HepG2 (cell line): Measurements from ENCODE around the gene DDR1. TPM values are rescaled to one million over a fixed set of nuclear protein-coding genes. Genes with fewer than 3 reads are reported as not detected.
A peak's percentile ranks its signal among the peaks of the same experiment; 100 is the strongest.

Source experiments
- ARNTL ChIP-seq: sonication (generic); formaldehyde crosslinking; IDR thresholded peaks from 2 replicates; pipeline ENCODE4 v1.4.0; 2020; ENCODE audit warnings: mild to moderate bottlenecking, missing genetic modification reagents
- BRCA1 ChIP-seq: sonication (generic); formaldehyde crosslinking; IDR thresholded peaks from 2 replicates; pipeline ENCODE4 v1.4.0; 2020; ENCODE audit warnings: missing genetic modification reagents
- ELF3 ChIP-seq: IDR thresholded peaks from 2 replicates; pipeline ENCODE4 v1.6.1; 2016; ENCODE audit warnings: missing genetic modification reagents, missing compliant biosample characterization
- EP300 ChIP-seq, 3 experiments: sonication (generic) in 1 of 3; formaldehyde crosslinking in 1 of 3; IDR thresholded peaks; 2 replicates each; pipeline versions ENCODE4 v1.5.1 to v1.6.1; 2011 to 2020; ENCODE audit warnings: low read depth in 2 of 3, low read length in 2 of 3, borderline replicate concordance in 1 of 3, improper control_type of control experiment in 1 of 3, mild to moderate bottlenecking in 1 of 3, missing genetic modification reagents in 1 of 3, moderate library complexity in 1 of 3
- FOXM1 ChIP-seq: sonication (generic); formaldehyde crosslinking; IDR thresholded peaks from 2 replicates; pipeline ENCODE4 v1.5.0; 2020; ENCODE audit warnings: missing genetic modification reagents
- GATA4 ChIP-seq: sonication (generic); IDR thresholded peaks from 2 replicates; pipeline ENCODE4 v1.6.1; 2016; ENCODE audit warnings: antibody characterized with exemption, low read depth, borderline replicate concordance
- HMG20A ChIP-seq: IDR thresholded peaks from 2 replicates; pipeline ENCODE4 v1.6.1; 2016; ENCODE audit warnings: borderline replicate concordance
- MTF1 ChIP-seq: sonication (generic); formaldehyde crosslinking; IDR thresholded peaks from 2 replicates; pipeline ENCODE4 v1.5.0; 2020; ENCODE audit warnings: missing genetic modification reagents
- NR2F6 ChIP-seq, 2 experiments: IDR thresholded peaks; 2 replicates each; pipeline ENCODE4 v1.6.1; 2016; ENCODE audit warnings: antibody characterized with exemption in 1 of 2, mild to moderate bottlenecking in 1 of 2
- RARA ChIP-seq: IDR thresholded peaks from 2 replicates; pipeline ENCODE4 v1.6.1; 2016; ENCODE audit warnings: missing genetic modification reagents, missing compliant biosample characterization
- SP140L ChIP-seq: sonication (generic); formaldehyde crosslinking; IDR thresholded peaks from 2 replicates; pipeline ENCODE4 v1.4.0; 2020; ENCODE audit warnings: missing genetic modification reagents, borderline replicate concordance
- TAF15 ChIP-seq: fragments of 200-400 bp; formaldehyde crosslinking; IDR thresholded peaks from one replicate; pipeline ENCODE4 v1.6.1; 2018; ENCODE audit warnings: mild to moderate bottlenecking, low read depth, low read length; ENCODE audit not compliant: poor library complexity, severe bottlenecking
- ZIK1 ChIP-seq: sonication (generic); formaldehyde crosslinking; IDR thresholded peaks from 2 replicates; pipeline ENCODE4 v1.5.0; 2020; ENCODE audit warnings: mild to moderate bottlenecking, low read depth, missing genetic modification reagents, borderline replicate concordance
- ZMYM3 ChIP-seq: sonication (generic); formaldehyde crosslinking; IDR thresholded peaks from 2 replicates; pipeline ENCODE4 v1.5.1; 2020; ENCODE audit warnings: mild to moderate bottlenecking, missing genetic modification reagents
- ZNF10 ChIP-seq: sonication (generic); formaldehyde crosslinking; IDR thresholded peaks from 2 replicates; pipeline ENCODE4 v1.4.0; 2020; ENCODE audit warnings: mild to moderate bottlenecking, low read depth, missing genetic modification reagents, borderline replicate concordance
- ZNF143 ChIP-seq: sonication (generic); formaldehyde crosslinking; IDR thresholded peaks from 2 replicates; pipeline ENCODE4 v1.4.0; 2020; ENCODE audit warnings: missing genetic modification reagents
- ZNF251 ChIP-seq: sonication (generic); formaldehyde crosslinking; IDR thresholded peaks from 2 replicates; pipeline ENCODE4 v1.9.0; 2021; ENCODE audit warnings: mild to moderate bottlenecking, missing genetic modification reagents
- ZNF3 ChIP-seq: IDR thresholded peaks from 2 replicates; pipeline ENCODE4 v1.7.0; 2017; ENCODE audit warnings: inconsistent platforms
- ZNF331 ChIP-seq: sonication (generic); formaldehyde crosslinking; IDR thresholded peaks from 2 replicates; pipeline ENCODE4 v1.4.0; 2020; ENCODE audit warnings: missing genetic modification reagents
- ZNF350 ChIP-seq: sonication (generic); formaldehyde crosslinking; IDR thresholded peaks from 2 replicates; pipeline ENCODE4 v1.4.0; 2020; ENCODE audit warnings: mild to moderate bottlenecking, low read depth, missing genetic modification reagents, borderline replicate concordance
- ZNF543 ChIP-seq: sonication (generic); formaldehyde crosslinking; IDR thresholded peaks from 2 replicates; pipeline ENCODE4 v1.4.0; 2020; ENCODE audit warnings: mild to moderate bottlenecking, missing genetic modification reagents
- ZNF772 ChIP-seq: sonication (generic); formaldehyde crosslinking; IDR thresholded peaks from 2 replicates; pipeline ENCODE4 v1.5.0; 2020; ENCODE audit warnings: mild to moderate bottlenecking, missing genetic modification reagents
- ZNF839 ChIP-seq: sonication (generic); formaldehyde crosslinking; IDR thresholded peaks from 2 replicates; pipeline ENCODE4 v1.4.0; 2020; ENCODE audit warnings: missing genetic modification reagents, mild to moderate bottlenecking, borderline replicate concordance
- polyA plus RNA-seq, 8 experiments: library from polyadenylated mRNA; depleted of rRNA in 3 of 8; stranded (reverse) in 7 of 8; unstranded in 1 of 8; fragments of >200 nt; fragmentation: Illumina TruSeq in 4 of 8; extraction: Trizol in 4 of 8; gene quantifications; 2 replicates each; pipeline versions ENCODE4 v1.2.1 to v1.2.3, GENCODE V29; 2011 to 2016; ENCODE audit warnings: low read depth in 4 of 8, missing spikeins in 1 of 8, mixed read lengths in 1 of 8; ENCODE audit not compliant: insufficient read depth in 1 of 8
- total RNA-seq, 5 experiments: library from RNA; depleted of rRNA; stranded (reverse); fragments of >200 nt; fragmentation: Illumina TruSeq; extraction: Trizol; gene quantifications; 2 replicates each; pipeline ENCODE4 v1.2.3, GENCODE V29; 2016; ENCODE audit warnings: low read depth in 1 of 5
- TF ChIP-seq, protein P1 (sequence below): sonication (generic); formaldehyde crosslinking; IDR thresholded peaks from 2 replicates; pipeline ENCODE4 v1.4.0; 2020; ENCODE audit warnings: missing genetic modification reagents, borderline replicate concordance
- TF ChIP-seq, protein P2 (sequence below): sonication (generic); formaldehyde crosslinking; IDR thresholded peaks from 2 replicates; pipeline ENCODE4 v1.5.1; 2020; ENCODE audit warnings: mild to moderate bottlenecking, missing genetic modification reagents, borderline replicate concordance
- TF ChIP-seq, protein P3 (sequence below): sonication (generic); formaldehyde crosslinking; IDR thresholded peaks from 2 replicates; pipeline ENCODE4 v1.8.0; 2022; ENCODE audit warnings: missing genetic modification reagents, low read depth, mild to moderate bottlenecking, borderline replicate concordance

DDR1 gene
- total and polyA plus RNA-seq, 2 of the 13 experiments (the other 11 are each of a cell fraction or from before 2014, with no cell fraction given) = 16.7 to 20.2 TPM

GRCh38 chr6:30885999-30886896 is 1.9 kb downstream of the DDR1 start (continued):
- TF ChIP-seq, protein P1, sequence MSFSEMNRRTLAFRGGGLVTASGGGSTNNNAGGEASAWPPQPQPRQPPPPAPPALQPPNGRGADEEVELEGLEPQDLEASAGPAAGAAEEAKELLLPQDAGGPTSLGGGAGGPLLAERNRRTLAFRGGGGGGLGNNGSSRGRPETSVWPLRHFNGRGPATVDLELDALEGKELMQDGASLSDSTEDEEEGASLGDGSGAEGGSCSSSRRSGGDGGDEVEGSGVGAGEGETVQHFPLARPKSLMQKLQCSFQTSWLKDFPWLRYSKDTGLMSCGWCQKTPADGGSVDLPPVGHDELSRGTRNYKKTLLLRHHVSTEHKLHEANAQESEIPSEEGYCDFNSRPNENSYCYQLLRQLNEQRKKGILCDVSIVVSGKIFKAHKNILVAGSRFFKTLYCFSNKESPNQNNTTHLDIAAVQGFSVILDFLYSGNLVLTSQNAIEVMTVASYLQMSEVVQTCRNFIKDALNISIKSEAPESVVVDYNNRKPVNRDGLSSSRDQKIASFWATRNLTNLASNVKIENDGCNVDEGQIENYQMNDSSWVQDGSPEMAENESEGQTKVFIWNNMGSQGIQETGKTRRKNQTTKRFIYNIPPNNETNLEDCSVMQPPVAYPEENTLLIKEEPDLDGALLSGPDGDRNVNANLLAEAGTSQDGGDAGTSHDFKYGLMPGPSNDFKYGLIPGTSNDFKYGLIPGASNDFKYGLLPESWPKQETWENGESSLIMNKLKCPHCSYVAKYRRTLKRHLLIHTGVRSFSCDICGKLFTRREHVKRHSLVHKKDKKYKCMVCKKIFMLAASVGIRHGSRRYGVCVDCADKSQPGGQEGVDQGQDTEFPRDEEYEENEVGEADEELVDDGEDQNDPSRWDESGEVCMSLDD (CRISPR knock-in tag) = peak; percentile 98; the same call in 1 of the 2 replicates
- no peak for TF ChIP-seq ZNF251 (CRISPR knock-in tag)
- no peak for TF ChIP-seq SP140L (CRISPR knock-in tag)
- peak; percentile 19; the same call in 1 of the 2 replicates for TF ChIP-seq ZNF350 (CRISPR knock-in tag)
- TF ChIP-seq MTF1 = no peak
- no peak for TF ChIP-seq ZNF839
- 0 out of 2 replicates have a peak, but pooled peaks have one; percentile 7 for TF ChIP-seq ELF3 (CRISPR knock-in tag)
- TF ChIP-seq, protein P2, sequence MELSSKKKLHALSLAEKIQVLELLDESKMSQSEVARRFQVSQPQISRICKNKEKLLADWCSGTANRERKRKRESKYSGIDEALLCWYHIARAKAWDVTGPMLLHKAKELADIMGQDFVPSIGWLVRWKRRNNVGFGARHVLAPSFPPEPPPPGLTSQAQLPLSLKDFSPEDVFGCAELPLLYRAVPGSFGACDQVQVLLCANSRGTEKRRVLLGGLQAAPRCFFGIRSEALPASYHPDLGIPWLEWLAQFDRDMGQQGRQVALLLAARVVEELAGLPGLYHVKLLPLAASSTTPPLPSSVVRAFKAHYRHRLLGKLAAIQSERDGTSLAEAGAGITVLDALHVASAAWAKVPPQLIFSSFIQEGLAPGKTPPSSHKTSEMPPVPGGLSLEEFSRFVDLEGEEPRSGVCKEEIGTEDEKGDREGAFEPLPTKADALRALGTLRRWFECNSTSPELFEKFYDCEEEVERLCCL (CRISPR knock-in tag) = no peak
- no peak for TF ChIP-seq NR2F6 (IDR thresholded peaks at IDR 0.05)
- 0 out of 2 replicates have a peak, but pooled peaks have one; percentile 12 for TF ChIP-seq NR2F6 (CRISPR knock-in tag; IDR thresholded peaks at IDR 0.05)
- TF ChIP-seq ZNF543 = no peak
- TF ChIP-seq HMG20A = peak; percentile 54; the same call in 1 of the 2 replicates
- TF ChIP-seq, protein P3, sequence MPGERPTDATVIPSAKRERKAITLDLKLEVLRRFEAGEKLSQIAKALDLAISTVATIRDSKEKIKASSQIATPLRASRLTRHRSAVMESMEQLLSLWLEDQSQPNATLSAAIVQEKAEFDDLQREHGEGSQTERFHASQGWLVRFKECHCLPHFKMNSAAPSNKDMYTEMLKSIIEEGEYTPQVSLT (CRISPR knock-in tag) = no peak
- no peak for TF ChIP-seq BRCA1 (CRISPR knock-in tag)
- TF ChIP-seq TAF15 = no peak
- peak; percentile 13; the same call in 1 of the 2 replicates for TF ChIP-seq ZNF331 (CRISPR knock-in tag)
- no peak for TF ChIP-seq ZNF10 (CRISPR knock-in tag)
- TF ChIP-seq ZNF143 (CRISPR knock-in tag) = peak; percentile 65
- peak in 1 of 2 experiments; percentile 41; a peak in 1 of 4 replicates for TF ChIP-seq EP300 (IDR thresholded peaks at IDR 0.05; ENCODE audit: low read depth in 2 of 2, low read length in 2 of 2)
- TF ChIP-seq EP300 (CRISPR knock-in tag; IDR thresholded peaks at IDR 0.05; ENCODE audit: borderline replicate concordance) = no peak
- TF ChIP-seq FOXM1 (CRISPR knock-in tag) = no peak
- TF ChIP-seq GATA4 = no peak
- no peak for TF ChIP-seq ZNF3
- 0 out of 2 replicates have a peak, but pooled peaks have one; percentile 15 for TF ChIP-seq ZMYM3 (CRISPR knock-in tag)
- no peak for TF ChIP-seq RARA
- no peak for TF ChIP-seq ZIK1
- TF ChIP-seq ZNF772 (CRISPR knock-in tag) = no peak
- peak; percentile 10; the same call in 1 of the 2 replicates for TF ChIP-seq ARNTL (CRISPR knock-in tag)
